ENCODE measurements around the gene ALG6. TPM values are rescaled to one million over a fixed set of nuclear protein-coding genes. Genes with fewer than 3 reads are reported as not detected.
"Not testable (repeated sequence)": the region's sequence is repeated elsewhere in the genome, so short reads cannot be mapped to it uniquely, and the experiment has no call there.

The ALG6 gene
- total RNA-seq, 1 experiment from 2014 or later = 20.0 TPM

DNA sequence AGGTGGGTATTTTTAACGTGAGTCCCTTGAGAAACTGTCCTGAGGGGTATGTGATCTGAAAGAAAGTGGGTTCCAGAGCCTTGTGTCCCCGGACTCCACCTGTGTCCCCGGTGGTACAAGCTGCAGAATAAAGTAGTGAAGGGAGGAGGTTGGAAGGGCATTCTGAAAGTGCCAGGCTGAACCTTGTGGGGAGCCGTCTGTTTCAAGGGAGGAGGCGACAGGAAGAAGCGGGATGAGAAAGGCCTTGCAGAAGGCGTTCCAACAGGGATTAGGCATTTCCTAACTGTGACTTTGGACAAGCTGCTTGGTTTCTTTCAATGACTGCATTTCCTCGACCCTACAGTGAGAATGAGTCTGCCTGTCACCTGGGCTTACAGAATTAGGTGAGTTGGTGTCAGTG is 39.3 kb upstream of the ALG6 start:
- DNase-seq (ENCODE audit: low spot score) = no peak

DNA sequence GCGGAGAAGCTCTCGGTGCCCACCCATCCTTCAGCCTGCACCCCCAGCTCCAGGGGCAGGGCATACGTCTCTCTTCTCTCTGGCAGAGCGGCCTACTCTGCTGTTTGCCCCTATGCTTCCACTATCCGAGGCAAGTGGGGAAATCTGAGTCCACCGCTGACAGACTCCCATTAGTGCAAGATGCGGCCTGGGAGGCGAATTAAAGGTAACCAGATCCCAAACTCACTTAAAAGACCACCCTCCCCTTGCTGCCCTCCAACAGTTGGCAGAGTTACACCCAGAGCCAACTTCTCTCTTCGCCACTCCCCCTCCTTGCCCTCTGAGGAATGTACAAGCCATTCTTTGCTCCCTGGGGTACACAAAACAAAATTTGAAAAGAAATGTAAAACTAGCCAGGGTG is 38.6 kb upstream of the ALG6 start:
- DNase-seq (ENCODE audit: low spot score) = no peak

DNA sequence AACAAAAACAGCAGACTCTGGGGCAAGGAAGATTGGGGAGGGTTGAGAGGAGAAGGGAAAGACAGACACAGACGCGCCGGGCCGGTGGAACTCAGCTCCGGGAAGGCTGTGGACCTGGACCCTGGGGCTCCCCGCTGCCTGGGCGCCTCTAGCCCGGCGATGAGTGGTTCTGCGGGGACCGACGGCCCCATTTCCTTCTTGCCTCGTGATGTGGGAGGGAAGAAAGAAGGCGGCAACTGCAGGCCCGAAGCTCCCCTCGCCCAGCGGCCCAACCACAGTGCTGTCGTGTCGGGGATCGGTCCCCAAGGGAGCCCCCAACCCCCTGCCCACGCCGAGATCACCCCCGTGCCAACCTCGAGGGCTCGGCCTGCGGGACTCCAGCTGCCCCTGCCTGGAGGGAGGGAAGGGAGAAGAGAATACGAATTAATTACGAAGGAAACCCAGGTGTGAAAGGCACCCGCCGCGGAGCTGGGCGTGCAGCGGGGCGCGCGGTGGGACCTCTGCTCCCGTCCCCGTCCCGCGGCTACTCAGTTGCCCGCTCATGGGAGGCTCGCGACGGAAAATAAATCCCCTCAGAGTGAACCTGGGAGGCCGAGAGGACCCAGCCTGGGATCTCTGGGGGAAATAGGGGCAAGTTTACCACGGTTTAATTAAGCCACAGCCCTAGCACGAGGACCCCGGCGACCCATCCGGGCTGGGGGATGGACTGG is 37.7 kb upstream of the ALG6 start:
- DNase-seq (ENCODE audit: low spot score) = no peak

DNA sequence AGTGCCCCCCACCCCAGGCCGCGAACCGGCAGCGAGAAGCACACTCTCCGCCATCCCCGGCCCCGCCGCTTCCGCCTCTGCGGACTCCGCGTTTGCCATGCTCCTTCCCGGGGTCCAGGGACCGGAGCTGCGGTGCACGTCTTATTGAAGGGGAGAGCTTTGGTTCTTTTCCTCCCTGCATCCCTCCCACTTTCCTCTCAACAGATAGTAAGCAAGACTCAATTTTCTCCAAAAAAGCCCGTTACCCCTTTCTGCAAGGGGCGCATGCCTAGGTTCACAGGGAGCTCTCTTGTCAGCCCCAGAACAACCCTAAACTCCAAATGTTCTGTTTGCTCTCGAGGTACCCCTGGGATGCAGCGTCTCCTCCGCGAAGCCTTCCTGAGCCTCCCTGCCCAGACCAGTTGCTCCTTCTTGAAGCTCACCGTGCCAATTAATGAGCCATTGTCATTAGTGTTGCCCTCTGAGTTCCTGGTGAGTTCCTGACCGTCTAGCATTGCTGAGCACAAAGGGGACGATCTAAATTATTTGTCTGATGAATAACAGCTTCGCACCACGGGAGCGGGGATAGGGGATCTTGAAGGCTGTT is 37.0 kb upstream of the ALG6 start:
- DNase-seq (ENCODE audit: low spot score) = no peak

DNA sequence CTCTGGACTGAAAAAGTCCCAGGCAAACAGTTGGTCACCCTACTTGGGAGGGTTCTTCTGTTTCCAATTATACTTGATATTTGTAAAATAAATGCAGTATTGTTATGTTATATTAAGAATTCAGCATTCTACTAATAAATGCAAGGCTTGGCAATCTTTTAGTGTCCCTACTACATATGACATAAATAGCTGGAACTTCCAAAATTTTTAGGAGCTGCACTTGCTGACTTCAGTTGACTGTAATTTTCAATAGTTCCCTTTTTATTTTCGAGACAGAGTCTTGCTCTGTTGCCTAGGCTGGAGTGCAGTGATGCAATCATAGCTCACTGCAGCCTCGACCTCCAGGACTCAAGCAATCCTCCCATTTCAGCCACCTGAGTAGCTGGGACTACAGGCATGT is 25.0 kb upstream of the ALG6 start:
- DNase-seq (ENCODE audit: low spot score) = no peak

DNA sequence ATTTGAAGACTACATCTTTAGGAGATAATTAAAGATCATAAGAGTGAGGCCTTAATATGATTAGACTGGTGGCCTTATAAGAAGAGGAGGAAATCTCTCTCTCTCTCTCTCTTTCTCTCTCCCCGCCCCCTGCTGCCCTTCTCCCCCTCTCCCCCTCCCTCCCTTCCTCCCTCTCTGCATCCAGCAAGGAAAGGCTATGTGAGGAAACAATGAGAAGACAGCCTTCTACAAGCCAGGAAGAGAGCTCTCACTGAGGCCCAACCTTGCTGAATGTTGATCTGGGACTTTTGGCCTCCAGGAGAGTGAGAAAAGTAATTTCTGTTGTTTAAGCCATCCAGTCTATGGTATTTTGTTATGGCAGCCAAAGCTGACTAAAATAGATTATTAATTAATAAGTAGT is 23.5 kb upstream of the ALG6 start:
- no peak for DNase-seq (ENCODE audit: low spot score)

DNA sequence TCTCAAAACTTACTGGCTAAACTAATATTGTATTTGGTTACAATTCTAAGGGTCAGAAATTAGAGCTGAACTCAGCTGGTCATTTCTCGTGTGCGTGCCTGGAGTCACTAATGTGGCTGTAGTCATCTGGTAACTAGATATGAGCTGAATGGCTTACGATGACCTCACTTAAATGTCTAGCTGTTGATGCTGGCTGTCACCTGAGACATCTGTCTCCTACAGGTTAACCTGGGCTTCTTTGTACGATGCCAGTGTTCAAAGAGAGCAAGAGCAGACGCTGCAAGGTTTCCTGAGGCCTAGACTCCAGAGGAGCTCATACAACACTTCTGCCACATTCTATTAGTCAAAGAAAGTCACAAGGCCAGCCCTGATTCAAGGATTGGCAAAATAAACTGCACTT is 17.1 kb upstream of the ALG6 start:
- DNase-seq (ENCODE audit: low spot score) = no peak

DNA sequence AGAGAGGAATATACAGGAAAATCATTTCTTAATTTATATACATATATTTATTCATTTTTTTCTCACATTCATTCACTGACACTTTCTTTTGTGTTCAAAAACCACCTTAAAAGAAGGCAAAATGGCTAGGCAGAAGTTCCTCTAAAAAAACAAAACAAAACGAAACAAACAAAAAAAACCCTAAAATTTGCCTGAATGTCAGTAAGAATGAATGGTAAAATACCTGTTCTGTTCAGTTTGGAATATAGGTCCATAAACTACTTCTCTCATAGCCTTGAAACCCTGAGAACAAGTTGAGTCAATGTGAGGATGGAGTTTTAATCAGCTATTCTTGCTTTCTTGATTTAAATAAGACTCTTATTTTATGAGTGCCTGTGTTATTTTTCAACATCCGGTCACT is 14.7 kb upstream of the ALG6 start:
- no peak for DNase-seq (ENCODE audit: low spot score)

DNA sequence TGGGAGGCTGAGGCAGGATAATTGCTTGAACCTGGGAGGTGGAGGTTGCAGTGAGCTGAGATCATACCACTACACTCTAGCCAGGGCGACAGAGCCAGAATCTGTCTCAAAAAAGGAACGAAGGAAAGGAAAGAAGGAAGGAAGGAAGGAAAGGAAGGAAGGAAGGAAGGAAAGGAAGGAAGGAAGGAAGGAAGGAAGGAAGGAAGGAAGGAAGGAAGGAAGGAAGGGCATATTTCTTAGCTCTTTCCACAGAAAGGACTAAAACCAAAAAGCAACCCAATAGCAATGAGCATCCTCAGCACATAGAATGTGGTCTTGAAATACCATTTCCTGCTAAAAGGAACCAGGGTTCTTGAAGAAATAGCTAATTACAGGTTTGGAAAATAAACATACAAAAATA is 11.2 kb upstream of the ALG6 start:
- DNase-seq (ENCODE audit: low spot score) = not testable (repeated sequence)

DNA sequence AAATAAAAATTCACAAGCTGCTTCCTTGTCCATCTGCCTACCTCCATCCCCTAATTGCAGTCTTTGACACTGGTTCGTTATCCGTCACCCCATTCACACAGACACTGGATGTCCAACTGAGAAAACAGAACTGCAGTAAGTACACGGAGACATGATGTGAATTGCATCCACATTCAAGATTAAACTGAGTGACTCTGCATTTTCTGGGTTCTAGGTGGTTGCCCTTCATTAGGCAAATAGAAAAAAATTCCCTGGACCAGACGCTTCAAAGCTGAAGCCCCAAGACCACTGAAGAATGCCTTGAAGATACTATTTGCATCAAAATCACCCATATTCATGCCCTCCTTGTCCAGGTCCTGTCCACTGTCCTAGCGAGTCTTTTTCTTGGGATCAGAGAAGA is 7.9 kb upstream of the ALG6 start:
- DNase-seq (ENCODE audit: low spot score) = no peak

DNA sequence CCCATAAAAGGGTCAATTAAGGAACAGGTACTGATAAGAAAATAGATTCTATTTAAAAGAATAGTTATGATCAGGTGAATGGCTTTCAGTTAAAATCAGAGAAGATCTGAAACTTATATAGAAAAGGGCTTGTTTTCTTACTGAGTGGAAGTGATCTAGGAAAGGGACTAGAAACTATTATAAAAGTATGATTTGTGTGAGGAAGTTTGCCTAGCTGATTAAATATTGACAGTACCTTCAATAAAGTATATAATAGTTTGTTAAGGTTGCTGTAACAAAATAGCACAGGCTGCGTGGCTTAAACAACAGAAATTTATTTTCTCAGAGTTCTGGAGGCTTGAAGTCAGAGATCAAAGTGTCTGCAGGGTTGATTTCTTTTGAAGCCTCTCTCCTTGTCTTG is 5.4 kb upstream of the ALG6 start:
- DNase-seq (ENCODE audit: low spot score) = no peak

DNA sequence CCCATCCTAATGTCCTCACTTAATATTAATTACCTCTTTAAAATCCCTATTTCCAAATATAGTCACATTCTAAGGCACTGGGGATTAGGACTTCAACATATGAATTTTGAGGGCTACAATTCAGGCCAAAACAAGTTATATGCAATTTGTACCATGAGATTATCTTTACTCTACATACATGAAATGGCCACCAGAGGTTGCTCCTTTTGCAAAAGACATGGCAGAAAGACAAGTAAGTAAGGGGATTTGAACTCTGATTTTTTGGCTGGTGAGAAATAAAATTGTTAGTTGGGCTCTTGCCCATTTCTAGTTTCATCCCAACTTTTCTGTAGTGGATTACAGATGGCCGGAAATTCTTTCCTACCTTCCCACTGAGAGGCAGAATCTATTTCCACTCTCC is 4.8 kb upstream of the ALG6 start:
- no peak for DNase-seq (ENCODE audit: low spot score)

DNA sequence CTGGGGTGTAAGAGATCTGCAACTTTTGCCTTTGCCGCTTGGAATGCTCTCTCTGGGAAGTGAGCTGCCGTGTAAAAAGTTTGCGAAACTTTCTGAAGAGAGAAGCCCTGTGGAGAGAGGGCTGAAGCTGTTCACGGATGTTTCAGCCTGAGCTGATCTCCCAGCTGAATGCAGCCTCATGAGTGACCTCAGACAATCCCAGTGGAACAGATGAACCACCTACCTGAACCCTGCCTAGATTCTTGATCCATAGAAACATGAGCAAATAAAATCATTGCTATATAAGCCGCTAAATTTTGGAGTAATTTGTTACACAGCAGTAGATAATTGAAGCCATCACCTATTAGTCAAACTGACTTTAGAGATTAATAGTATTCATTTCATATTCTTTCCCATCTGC is 4.4 kb upstream of the ALG6 start:
- DNase-seq (ENCODE audit: low spot score) = no peak

DNA sequence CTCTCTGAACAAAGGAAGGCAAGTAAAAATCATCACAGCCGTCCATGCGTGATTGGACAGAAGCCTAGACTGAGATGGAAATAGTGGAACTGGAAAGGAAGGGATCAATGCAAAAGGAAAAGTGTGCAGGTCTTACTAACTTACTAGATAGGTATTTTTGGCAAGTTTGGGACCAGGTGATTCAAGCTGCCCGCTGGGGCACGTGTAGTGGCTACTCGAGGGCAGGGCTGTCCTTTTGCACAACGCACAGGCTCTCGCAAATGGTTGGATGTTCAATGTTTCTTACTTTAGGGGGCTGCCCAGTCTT is 566 bp upstream of the ALG6 start:
- no peak for DNase-seq (ENCODE audit: low spot score)

DNA sequence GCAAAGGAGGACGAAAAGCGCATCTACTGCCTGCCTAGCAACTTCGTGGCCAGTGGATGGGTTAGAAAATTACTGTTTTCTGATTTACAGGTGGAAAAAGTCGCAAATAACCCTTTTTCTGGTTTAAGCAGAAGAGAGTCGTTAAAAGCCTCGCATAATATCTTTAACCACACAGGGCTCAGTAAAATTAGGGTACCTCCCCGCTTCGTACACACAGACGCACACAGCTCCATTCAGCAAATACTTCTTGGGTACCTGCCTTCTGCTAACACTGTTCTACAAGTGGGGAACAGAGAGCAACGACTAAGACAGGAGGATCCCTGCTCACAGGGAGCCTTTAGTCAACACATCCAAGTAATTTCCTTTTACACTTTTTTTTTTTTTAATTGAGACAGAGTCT is 704 bp downstream of the ALG6 start:
- no peak for DNase-seq (ENCODE audit: low spot score)

DNA sequence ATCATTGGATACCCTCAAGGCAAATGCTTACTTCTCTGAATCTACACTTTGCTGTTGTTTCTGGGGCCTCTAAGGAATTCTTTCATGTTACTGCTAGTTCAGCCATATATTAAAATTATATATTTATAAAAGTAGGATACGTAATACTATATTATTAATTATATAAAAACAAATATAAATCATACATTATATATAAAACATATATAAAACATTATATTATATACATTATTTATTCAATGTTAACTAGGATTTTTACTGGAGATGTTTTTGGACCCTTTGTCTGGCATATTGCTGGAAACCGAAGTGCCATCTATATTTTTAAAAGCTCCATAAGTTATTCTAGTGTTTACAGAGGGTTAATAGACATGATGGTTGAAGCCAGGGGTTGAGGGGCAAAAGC is 12.2 kb downstream of the ALG6 start:
- no peak for DNase-seq (ENCODE audit: low spot score)

DNA sequence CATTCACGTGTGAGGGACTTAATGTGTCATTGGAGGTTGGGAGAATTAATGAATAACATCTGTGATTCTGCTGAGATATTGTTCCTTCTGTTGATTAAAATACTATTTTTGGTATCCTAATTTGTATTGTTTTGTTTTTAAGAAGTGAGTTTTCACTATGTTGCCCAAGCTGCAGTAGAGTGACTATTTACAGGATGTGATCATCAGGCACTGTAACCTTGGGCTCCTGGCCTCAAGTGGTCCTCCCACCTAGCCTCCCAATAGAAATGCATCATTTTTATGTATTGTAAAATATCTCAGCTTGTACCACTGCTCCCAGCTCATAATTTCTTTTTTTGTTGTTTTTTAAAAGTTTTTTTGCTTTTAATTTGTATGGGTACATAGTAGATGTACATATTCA is 14.3 kb downstream of the ALG6 start:
- DNase-seq (ENCODE audit: low spot score) = no peak

DNA sequence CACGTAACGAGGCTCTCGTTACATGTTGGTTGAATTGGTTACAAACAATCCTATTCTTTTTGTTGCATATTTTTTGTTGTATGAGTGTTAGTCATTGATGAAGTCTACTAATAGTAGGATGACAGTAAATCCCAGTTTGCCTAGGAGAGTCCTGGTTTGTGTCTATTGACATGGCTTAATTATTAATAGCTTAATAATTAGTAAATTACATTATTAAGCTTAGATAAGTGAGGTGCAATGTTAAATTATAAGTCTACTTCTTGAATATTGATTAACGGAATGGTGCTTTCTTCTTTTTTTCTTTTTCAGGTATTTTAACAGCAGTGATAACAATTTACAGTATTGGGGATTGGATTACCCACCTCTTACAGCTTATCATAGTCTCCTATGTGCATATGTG is 34.5 kb downstream of the ALG6 start:
- DNase-seq (ENCODE audit: low spot score) = no peak

DNA sequence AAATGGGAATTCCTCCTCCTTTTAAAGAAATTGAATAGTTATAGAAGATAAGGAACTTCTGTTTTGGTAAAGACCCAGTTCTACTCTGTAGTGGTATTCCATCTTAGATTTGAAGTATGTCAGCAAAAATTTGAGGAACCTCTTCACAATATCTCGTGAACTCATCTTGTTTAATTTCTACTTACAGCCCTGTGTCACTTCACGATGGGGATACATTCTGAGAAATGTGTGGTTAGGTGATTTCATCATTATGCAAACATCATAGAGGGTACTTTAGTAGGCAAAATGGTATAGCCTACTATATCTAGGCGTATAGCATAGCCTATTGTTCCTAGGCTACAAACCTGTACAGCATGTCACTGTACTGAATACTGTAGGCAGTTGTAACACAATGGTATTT is 36.0 kb downstream of the ALG6 start:
- DNase-seq (ENCODE audit: low spot score) = no peak

DNA sequence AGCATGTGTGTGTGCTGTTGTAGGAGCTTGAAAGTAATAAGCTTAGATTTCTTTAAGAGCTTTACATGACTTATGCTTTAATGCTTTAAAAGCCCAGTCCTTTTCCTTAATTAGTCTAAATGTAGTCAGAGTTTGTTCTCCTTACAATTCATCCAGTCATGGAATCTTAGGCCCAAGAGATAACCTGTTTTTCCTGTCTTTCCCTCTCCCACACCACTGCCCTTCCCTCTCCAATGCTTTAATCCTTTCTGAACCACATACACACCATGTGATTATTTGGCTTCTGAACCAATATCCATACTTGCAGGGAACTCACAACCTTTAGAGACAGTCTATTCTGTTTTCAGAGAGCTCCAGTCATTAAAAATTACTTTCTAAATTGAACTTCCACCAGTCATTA is 37.6 kb downstream of the ALG6 start:
- no peak for DNase-seq (ENCODE audit: low spot score)

DNA sequence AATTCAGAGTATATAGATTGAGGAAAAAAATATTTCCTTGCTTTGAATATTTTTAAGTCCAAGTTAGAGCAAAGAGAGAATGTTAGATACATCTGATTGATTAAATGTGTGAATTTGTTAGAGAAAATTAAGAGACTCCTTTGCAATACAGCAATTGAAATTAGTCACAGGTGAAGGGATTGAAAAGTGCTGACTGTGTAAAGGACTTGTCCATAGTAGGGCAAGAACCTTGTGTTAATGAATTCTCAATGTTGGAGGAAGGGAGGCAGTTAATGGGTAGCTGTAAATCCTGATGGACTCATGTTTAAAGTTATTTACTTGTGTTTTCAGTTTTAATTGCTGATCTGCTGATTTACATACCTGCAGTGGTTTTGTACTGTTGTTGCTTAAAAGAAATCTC is 38.6 kb downstream of the ALG6 start:
- no peak for DNase-seq (ENCODE audit: low spot score)

DNA sequence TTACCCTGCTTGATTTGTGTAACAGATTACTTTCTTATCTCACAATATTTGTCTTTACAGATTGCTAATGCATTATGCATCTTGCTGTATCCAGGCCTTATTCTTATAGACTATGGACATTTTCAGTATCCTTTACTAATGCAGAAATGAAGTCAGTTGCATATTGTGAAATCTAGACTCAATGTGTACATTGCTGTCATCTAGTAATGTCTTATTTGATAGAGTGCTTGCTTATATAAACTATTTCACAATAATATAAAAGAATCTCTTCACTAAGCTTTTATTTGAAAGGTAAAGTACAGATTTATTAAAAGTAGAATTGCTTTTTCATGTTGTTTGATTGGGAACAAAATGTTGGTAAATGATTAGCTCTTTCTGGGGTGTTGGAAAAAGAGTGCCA is 39.6 kb downstream of the ALG6 start:
- no peak for DNase-seq (ENCODE audit: low spot score)

DNA sequence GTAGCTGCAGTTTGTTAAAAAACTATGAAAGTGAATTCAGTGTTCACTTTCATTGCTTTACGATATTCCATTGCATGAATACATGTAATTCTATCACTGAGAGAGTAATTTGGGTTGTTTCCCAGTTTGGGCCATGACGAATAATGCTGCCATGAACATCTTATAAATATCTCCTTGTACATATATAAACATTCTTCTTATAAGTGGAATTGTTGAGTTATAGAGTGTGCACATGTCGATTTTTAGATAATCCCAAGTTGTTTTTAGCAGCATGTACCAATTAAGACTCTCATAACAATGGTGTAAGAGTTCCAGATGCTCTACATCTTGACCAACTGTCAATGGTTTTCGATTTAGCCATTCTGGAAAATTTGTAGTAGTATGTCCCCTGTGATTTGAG is 40.9 kb downstream of the ALG6 start:
- no peak for DNase-seq (ENCODE audit: low spot score)

DNA sequence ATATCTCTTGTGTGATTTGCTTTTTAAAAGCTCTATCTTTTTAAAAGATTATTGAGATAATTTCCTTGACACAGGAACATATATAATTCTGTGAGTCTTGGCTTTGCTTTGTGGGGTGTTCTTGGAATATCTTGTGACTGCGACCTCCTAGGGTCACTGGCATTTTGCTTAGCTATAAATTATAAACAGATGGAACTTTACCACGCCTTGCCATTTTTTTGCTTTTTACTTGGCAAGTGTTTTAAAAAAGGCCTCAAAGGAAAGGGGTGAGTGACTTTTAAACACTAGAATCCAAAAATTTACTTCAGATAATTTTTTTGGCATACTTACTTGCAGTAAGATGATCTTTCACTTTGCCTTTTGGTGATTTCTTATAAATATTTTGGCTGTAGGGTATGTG is 43.6 kb downstream of the ALG6 start:
- DNase-seq (ENCODE audit: low spot score) = no peak

All from A172 (cell line).